DMS114 treated with DMSO at 0.1 percent for 48 hours (cell line): Measurements from ENCODE around the gene DHX32.

Experiments
- DNase-seq: peaks from one replicate; lab custom pipeline; 2025; ENCODE audit not compliant: unreplicated experiment; lab: John Stamatoyannopoulos, UW

Gene DHX32

GRCh38 chr10:125816548-125816947 is 64.5 kb downstream of the DHX32 start:
- no peak for DNase-seq

GRCh38 chr10:125815764-125816163 is 65.3 kb downstream of the DHX32 start:
- no peak for DNase-seq

- DNase-seq, result no peak
Measured at GRCh38 chr10:125812128-125812750, 68.9 kb downstream of the DHX32 start.

GRCh38 chr10:125811251-125811650 is 69.8 kb downstream of the DHX32 start:
- no peak for DNase-seq

GRCh38 chr10:125808047-125808446 is 73.0 kb downstream of the DHX32 start:
- no peak for DNase-seq

GRCh38 chr10:125802739-125803138 is 78.4 kb downstream of the DHX32 start:
- DNase-seq, result no peak

GRCh38 chr10:125802131-125802530 is 79.0 kb downstream of the DHX32 start:
- no peak for DNase-seq

- DNase-seq, result no peak
Measured at GRCh38 chr10:125801574-125801973, 79.5 kb downstream of the DHX32 start.

- DNase-seq, result no peak
Measured at GRCh38 chr10:125799451-125800182, 81.5 kb downstream of the DHX32 start.

- no peak for DNase-seq
Measured at GRCh38 chr10:125797994-125798662, 83.0 kb downstream of the DHX32 start.

GRCh38 chr10:125797424-125797823 is 83.7 kb downstream of the DHX32 start:
- no peak for DNase-seq

GRCh38 chr10:125795637-125796190 is 85.4 kb downstream of the DHX32 start:
- DNase-seq, result no peak

GRCh38 chr10:125795128-125795527 is 86.0 kb downstream of the DHX32 start:
- DNase-seq, result no peak

- no peak for DNase-seq
Measured at GRCh38 chr10:125792342-125793300, 88.5 kb downstream of the DHX32 start.

- no peak for DNase-seq
Measured at GRCh38 chr10:125788156-125789034, 92.7 kb downstream of the DHX32 start.
